ENCODE results near the gene DCST1.

The DCST1 gene

DNA sequence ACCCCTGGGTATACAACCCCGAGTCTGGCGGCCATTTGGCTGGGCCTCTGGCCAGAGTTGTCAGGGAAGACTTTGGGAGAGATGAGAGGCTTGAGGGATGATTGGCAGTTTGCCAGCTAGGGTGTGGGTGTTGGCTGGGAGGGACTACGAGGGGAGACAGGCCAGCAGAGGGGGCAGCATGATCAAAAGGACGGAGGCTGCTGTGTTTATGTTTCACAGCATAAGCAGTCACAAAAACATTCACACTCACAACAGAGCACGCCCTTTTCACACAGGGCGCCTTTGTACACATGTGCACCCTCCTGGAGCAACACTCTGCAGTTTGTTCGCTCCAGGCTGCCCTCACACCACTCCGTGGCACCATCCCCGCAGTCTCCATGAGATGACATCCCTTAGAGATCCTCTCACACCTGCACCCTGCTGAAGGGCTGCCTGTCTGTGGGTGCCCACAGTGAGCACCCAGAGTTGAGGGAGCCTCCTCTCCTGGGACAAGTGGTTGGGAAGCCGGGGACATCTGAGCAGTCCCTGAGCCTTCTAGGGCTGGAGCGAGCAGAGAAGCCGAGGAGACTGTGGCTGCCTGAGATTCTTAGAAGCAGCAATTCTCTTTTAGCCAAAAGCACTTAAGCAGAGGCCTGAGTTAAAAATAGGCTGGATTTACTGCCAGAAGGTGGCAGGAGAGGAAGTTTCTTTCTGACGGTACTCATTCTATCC lies 60.4 kb downstream of the DCST1 start:
- DNase-seq = peak; percentile 77

DNA sequence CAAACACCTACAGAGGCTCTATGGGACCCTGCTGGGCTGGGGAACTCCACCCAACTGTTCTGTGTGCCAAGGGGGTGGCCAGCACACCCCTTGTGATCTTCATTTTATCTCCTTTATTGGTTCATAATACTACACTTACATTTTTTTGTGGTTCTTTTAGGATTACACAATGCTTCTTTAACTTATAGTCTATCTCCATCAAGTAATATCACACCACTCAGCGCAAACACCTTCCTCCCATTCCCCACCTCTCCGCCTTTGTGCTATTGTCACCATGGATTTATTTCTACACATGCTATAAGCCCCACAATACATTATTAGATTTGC lies 61.0 kb downstream of the DCST1 start:
- no peak for DNase-seq

- DNase-seq = no peak
These were observed 65.7 kb downstream of the DCST1 start for GRCh38 chr1:155099331-155099730.

Data from femur (tissue), 1 donor.